GM21526 (cell line): ENCODE results near the gene ATOH7.

Experiments
- ATAC-seq: cut with Tn5 transposase; IDR thresholded peaks from one replicate; pipeline ENCODE4 v1.9.1; 2021; ENCODE audit warnings: moderate library complexity; ENCODE audit not compliant: unreplicated experiment, low FRiP score

Gene ATOH7

DNA sequence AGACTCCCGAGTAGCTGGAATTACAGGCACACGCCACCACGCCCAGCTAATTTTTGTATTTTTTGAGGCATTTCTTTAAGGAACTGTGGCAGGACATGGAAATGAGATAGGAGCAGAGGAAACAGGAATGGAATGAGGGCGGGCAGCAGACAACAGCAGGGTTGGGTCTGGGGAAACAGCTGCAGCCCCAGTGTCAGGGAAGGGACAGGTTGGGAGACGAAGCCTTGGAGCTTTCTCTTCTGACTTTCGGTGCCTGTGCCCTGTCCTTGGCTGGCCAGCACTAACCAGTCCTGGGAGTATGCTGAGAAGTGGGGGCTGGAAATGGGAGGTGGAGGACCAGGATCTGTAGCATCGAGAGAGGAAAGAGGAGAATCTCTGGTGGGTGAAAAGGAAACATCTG, 47.4 kb downstream of the ATOH7 start:
- no peak for ATAC-seq
